ENCODE data around the gene NAP1L4. TPM values are rescaled to one million over a fixed set of nuclear protein-coding genes. Genes with fewer than 3 reads are reported as not detected.
"Not testable (repeated sequence)": the region's sequence is repeated elsewhere in the genome, so short reads cannot be mapped to it uniquely, and the experiment has no call there.

The NAP1L4 gene
- total RNA-seq, 1 donor from 2014 or later = 83.5 TPM

DNA sequence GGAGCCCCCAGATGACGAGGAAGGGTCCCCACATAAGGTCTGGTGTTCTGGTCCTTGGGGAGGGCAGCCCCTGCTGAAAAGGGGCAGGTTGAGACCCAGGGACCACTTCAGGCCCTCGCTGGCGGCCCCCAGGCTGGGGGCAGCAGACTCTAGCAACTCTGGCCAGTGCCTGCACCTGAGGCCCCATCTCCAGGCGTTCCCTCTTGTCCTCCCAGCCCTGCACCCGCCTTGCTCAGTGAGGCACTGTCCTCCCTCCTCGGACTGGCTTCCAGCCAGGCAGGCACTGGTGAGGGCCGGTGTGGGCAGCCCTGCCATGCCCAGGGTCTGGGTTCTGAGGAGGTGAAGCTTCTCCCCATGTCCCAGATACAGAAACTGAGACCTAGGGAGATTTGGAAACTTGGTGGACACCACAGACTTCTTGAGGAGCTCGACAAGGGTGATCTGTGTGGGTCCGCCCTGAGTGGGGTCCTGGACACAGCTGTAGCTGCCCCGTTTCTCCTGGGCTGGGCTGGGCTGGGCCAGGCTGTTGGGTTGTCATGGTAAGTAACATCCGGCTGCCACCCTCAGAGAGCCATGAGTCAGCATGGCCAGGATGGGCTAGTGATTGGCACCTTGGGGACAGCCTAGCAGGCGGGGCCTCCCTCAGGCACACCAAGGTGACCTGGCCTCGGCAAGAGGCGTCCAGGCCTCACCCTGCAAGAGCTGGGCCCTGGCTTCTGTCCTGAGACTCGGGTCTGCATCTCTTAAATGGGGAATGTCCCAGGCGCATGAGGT, 51.8 kb downstream of the NAP1L4 start:
- TF ChIP-seq, protein P1, sequence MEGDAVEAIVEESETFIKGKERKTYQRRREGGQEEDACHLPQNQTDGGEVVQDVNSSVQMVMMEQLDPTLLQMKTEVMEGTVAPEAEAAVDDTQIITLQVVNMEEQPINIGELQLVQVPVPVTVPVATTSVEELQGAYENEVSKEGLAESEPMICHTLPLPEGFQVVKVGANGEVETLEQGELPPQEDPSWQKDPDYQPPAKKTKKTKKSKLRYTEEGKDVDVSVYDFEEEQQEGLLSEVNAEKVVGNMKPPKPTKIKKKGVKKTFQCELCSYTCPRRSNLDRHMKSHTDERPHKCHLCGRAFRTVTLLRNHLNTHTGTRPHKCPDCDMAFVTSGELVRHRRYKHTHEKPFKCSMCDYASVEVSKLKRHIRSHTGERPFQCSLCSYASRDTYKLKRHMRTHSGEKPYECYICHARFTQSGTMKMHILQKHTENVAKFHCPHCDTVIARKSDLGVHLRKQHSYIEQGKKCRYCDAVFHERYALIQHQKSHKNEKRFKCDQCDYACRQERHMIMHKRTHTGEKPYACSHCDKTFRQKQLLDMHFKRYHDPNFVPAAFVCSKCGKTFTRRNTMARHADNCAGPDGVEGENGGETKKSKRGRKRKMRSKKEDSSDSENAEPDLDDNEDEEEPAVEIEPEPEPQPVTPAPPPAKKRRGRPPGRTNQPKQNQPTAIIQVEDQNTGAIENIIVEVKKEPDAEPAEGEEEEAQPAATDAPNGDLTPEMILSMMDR (IDR thresholded peaks at IDR 0.05) = no peak
- H3K9me3 Mint-ChIP-seq (ENCODE audit: low read depth) = peaks cover 23% of the 10 kb centered on the region
- H3K27me3 Mint-ChIP-seq (ENCODE audit: low read depth) = no peaks in the 10 kb centered on the region
- H3K4me3 Mint-ChIP-seq (ENCODE audit: unreplicated experiment) = no peak overlapping the region
- peaks cover 22% of the 10 kb centered on the region for H3K36me3 Mint-ChIP-seq (ENCODE audit: low read depth)
- no peak for DNase-seq (ENCODE audit: low spot score)
- H3K4me1 Mint-ChIP-seq (ENCODE audit: low read depth) = peaks cover 6% of the 10 kb centered on the region
- H3K27ac Mint-ChIP-seq (ENCODE audit: unreplicated experiment) = no peak overlapping the region

DNA sequence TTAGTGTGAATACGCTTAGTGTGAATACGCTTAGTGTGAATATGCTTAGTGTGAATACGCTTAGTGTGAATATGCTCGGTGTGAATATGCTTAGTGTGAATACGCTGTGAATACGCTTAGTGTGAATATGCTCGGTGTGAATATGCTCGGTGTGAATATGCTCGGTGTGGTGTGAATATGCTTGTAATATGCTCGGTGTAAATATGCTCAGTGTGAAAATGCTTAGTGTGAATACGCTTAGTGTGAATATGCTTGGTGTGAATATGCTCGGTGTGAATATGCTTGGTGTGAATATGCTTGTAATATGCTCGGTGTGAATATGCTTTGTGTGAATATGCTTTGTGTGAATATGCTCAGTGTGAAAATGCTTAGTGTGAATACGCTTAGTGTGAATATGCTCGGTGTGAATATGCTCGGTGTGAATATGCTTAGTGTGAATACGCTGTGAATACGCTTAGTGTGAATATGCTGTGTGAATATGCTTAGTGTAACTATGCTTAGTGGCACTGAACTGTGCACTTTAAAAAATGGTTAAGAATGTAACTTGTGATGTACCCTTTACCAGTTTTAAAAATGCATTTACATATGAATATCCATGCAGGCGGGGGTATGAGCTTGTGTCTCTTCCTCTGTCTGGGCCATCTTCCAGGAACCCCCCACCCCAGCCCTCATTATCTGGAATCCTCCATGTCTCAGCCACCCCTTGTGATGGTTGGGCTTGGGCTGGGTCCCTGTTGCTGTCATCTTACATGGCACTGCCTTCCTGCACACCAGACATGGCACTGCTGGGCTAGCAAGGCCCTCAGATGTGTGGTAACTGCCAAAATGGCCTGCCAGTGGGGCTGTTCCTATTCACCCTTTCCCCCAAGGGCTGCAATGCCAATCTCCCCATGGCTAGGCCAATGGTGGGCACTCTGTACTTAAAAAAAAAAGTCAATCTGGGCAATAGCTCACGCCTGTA, 53.4 kb downstream of the NAP1L4 start:
- H3K4me3 Mint-ChIP-seq (ENCODE audit: unreplicated experiment); H3K27ac Mint-ChIP-seq (ENCODE audit: unreplicated experiment); DNase-seq (ENCODE audit: low spot score); H3K27me3 Mint-ChIP-seq (ENCODE audit: low read depth); H3K4me1 Mint-ChIP-seq (ENCODE audit: low read depth): not testable (repeated sequence)
- Mint-ChIP-seq H3K9me3 (ENCODE audit: low read depth) (peaks cover 23% of the 10 kb centered on the region), H3K36me3 (ENCODE audit: low read depth) (peaks cover 22% of the 10 kb centered on the region)

DNA sequence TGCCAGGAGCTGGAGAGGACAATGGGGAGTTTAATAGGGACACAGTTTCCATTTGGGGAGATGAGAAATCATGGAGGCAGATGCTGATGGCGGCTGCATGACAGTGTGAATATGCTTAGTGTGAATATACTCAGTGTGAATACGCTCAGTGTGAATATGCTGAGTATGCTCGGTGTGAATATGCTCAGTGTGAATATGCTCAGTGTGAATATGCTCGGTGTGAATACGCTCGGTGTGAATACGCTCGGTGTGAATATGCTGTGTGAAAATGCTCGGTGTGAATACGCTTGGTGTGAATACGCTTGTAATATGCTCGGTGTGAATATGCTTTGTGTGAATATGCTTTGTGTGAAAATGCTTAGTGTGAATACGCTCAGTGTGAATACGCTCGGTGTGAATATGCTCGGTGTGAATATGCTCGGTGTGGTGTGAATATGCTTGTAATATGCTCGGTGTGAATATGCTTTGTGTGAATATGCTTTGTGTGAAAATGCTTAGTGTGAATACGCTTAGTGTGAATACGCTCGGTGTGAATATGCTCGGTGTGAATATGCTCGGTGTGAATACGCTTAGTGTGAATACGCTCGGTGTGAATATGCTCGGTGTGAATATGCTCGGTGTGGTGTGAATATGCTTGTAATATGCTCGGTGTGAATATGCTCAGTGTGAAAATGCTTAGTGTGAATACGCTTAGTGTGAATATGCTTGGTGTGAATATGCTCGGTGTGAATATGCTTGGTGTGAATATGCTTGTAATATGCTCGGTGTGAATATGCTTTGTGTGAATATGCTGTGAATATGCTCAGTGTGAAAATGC, 54.3 kb downstream of the NAP1L4 start:
- H3K4me1 Mint-ChIP-seq (ENCODE audit: low read depth); H3K27me3 Mint-ChIP-seq (ENCODE audit: low read depth); DNase-seq (ENCODE audit: low spot score); H3K4me3 Mint-ChIP-seq (ENCODE audit: unreplicated experiment): not testable (repeated sequence)
- peaks cover 23% of the 10 kb centered on the region for H3K9me3 Mint-ChIP-seq (ENCODE audit: low read depth)
- H3K27ac Mint-ChIP-seq (ENCODE audit: unreplicated experiment) = peak overlapping the region; percentile 85
- H3K36me3 Mint-ChIP-seq (ENCODE audit: low read depth) = peaks cover 19% of the 10 kb centered on the region

DNA sequence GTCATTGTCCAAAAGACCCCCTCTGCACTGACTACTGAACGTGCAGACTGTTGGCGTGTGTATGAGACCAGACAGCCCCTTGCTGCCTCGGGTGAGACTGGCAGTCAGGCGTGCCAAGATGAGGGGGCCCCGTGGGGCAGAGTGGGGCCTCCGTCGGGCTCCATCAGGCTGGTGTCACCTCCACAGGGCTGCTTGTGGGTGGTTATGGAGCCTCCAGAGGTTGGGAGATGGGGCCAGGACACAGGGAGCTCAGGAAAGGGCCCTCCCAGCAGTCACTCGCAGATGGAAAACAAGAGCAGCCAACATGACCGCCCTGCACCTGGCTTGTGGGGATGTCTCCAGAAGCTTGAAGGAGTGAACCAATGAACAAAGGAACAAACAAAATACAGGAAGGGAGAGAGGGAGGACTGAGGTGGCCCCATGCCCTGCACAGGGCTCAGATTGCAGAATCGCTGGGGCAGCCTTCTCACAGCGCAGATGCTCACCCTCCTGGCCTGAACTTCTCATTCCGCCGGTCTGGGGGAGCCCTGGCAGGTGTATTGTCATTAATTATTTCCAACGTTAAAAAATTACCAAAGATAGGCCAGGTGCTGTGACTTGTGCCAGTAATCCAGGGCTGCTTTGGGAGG, 57.4 kb downstream of the NAP1L4 start:
- Mint-ChIP-seq H3K27ac (ENCODE audit: unreplicated experiment) (no peak overlapping the region), H3K9me3 (ENCODE audit: low read depth) (peaks cover 22% of the 10 kb centered on the region), H3K4me3 (ENCODE audit: unreplicated experiment) (no peak overlapping the region), H3K27me3 (ENCODE audit: low read depth) (no peaks in the 10 kb centered on the region), H3K36me3 (ENCODE audit: low read depth) (peaks cover 17% of the 10 kb centered on the region), H3K4me1 (ENCODE audit: low read depth) (peaks cover 28% of the 10 kb centered on the region)
- TF ChIP-seq, protein P1 (IDR thresholded peaks at IDR 0.05) = no peak
- DNase-seq (ENCODE audit: low spot score) = no peak

DNA sequence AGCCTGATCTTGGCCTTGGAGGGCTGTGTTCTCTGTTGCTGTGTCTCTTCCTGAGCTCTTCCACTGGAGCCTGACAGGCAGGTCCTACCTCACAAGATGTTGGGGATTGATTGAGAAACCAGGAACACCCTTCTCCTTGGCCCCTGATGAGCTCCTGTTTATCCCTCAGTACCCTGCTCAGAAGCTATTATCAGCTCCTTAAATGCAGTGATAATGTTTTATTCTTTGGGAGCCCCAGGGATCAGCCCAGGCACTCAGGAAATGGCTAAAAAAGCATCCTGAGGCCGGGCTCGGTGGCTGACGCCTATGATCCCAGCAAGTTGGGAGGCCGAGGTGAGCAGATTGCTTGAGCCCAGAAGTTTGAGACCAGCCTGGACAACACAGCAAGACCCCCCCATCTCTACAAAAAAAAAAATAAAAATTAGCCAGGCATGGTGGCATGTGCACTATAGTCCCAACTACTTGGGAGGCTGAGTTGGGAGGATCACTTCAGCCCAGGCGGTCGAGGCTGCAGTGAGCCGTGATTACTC, 58.0 kb downstream of the NAP1L4 start:
- Mint-ChIP-seq H3K27ac (ENCODE audit: unreplicated experiment) (peak overlapping the region; percentile 83), H3K4me1 (ENCODE audit: low read depth) (peaks cover 28% of the 10 kb centered on the region), H3K36me3 (ENCODE audit: low read depth) (peaks cover 15% of the 10 kb centered on the region), H3K9me3 (ENCODE audit: low read depth) (peaks cover 18% of the 10 kb centered on the region), H3K4me3 (ENCODE audit: unreplicated experiment) (no peak overlapping the region), H3K27me3 (ENCODE audit: low read depth) (no peaks in the 10 kb centered on the region)
- no peak for DNase-seq (ENCODE audit: low spot score)
- TF ChIP-seq, protein P1 (IDR thresholded peaks at IDR 0.05) = no peak

All from chondrocyte (in vitro differentiated cells).